H1 (cell line): ENCODE measurements around the gene MPC1. TPM values are rescaled to one million over a fixed set of nuclear protein-coding genes. Genes with fewer than 3 reads are reported as not detected.

Experiments used
- CTCF ChIA-PET: fragments of 300-600 bp; sonication (Branson Sonifier 250); formaldehyde crosslinking; loops from one replicate; lab custom pipeline; 2021; ENCODE audit not compliant: partially characterized antibody; lab: Charles Lee
- POLR2A ChIA-PET: fragments of 300-600 bp; sonication (Branson Sonifier 250); formaldehyde crosslinking; loops from one replicate; lab custom pipeline; 2021; ENCODE audit warnings: inconsistent platforms; ENCODE audit not compliant: partially characterized antibody; lab: Charles Lee
- DNase-seq, 2 experiments: peaks; one replicate each; pipeline versions ENCODE4 v3.0.0 to v3.0.0-alpha.2; 2010 to 2022; ENCODE audit warnings: low spot score in 2 of 2, low read depth in 1 of 2, mixed read lengths in 1 of 2
- FAIRE-seq: peaks from 2 replicates; lab custom pipeline; 2011; peaks lifted over from hg19 to GRCh38; lab: Jason Lieb, UNC
- H2AFZ ChIP-seq: 2 replicates; pipeline ENCODE4 v1.8.1; 2012; ENCODE audit warnings: low read length, inconsistent platforms
- H2AK5ac ChIP-seq: 2 replicates; pipeline ENCODE4 v1.6.1; 2013; ENCODE audit warnings: low read depth, low read length
- H2BK120ac ChIP-seq: replicated peaks from 2 replicates; pipeline ENCODE3; 2013; ENCODE audit warnings: low read depth, low read length, inconsistent platforms
- H2BK12ac ChIP-seq: 2 replicates; pipeline ENCODE4 v1.6.1; 2013; ENCODE audit warnings: low read depth, low read length
- H2BK15ac ChIP-seq: 2 replicates; pipeline ENCODE4 v1.6.1; 2013; ENCODE audit warnings: low read length
- H2BK20ac ChIP-seq: 2 replicates; pipeline ENCODE4 v1.6.1; 2013; ENCODE audit warnings: low read length
- H2BK5ac ChIP-seq: 2 replicates; pipeline ENCODE4 v1.6.1; 2013; ENCODE audit warnings: low read depth, low read length
- H3K14ac ChIP-seq: 2 replicates; pipeline ENCODE4 v1.6.1; 2013; ENCODE audit warnings: inconsistent platforms; ENCODE audit not compliant: insufficient read length
- H3K18ac ChIP-seq: 2 replicates; pipeline ENCODE4 v1.6.1; 2013; ENCODE audit warnings: low read length; ENCODE audit errors: extremely low read depth
- H3K23ac ChIP-seq: 2 replicates; pipeline ENCODE4 v1.6.1; 2013; ENCODE audit warnings: inconsistent platforms; ENCODE audit not compliant: insufficient read length
- H3K23me2 ChIP-seq: 2 replicates; pipeline ENCODE4 v1.6.1; 2013; ENCODE audit warnings: low read depth, low read length
- H3K27ac ChIP-seq: 2 replicates; pipeline ENCODE4 v1.6.1; 2011; ENCODE audit warnings: low read depth, low read length, inconsistent platforms
- H3K27me3 ChIP-seq, 4 experiments: replicated peaks in 1 of 4; 1 replicate in 1 of 4; 2 replicates in 3 of 4; pipeline versions ENCODE4 v1.6.1 to v1.8.1; 2011 to 2013; ENCODE audit warnings: low read length in 3 of 4, mild to moderate bottlenecking in 3 of 4, inconsistent platforms in 2 of 4, mixed read lengths in 2 of 4, moderate library complexity in 1 of 4; ENCODE audit not compliant: control insufficient read depth in 3 of 4, insufficient read depth in 3 of 4; ENCODE audit errors: extremely low read depth in 1 of 4
- H3K36me3 ChIP-seq, 4 experiments: 2 replicates each; pipeline versions ENCODE4 v1.6.1 to v1.8.1; 2011 to 2013; ENCODE audit warnings: mild to moderate bottlenecking in 4 of 4, low read length in 3 of 4, moderate library complexity in 2 of 4, control low read depth in 1 of 4, inconsistent platforms in 1 of 4; ENCODE audit not compliant: insufficient read depth in 4 of 4, control insufficient read depth in 2 of 4
- H3K4ac ChIP-seq: replicated peaks from 2 replicates; pipeline ENCODE3; 2013; ENCODE audit warnings: low read length, low read depth, mixed read lengths, inconsistent platforms; ENCODE audit not compliant: insufficient read length
- H3K4me1 ChIP-seq, 4 experiments: replicated peaks in 1 of 4; 1 replicate in 1 of 4; 2 replicates in 3 of 4; pipeline versions ENCODE4 v1.6.1 to v1.8.1; 2011 to 2013; ENCODE audit warnings: low read length in 3 of 4, inconsistent platforms in 2 of 4, mixed read lengths in 1 of 4; ENCODE audit not compliant: insufficient read depth in 4 of 4, control insufficient read depth in 3 of 4
- H3K4me2 ChIP-seq, 2 experiments: 2 replicates each; pipeline versions ENCODE4 v1.6.1 to v1.8.1; 2011 to 2013; ENCODE audit warnings: low read depth in 2 of 2, low read length in 2 of 2, control low read depth in 1 of 2, inconsistent platforms in 1 of 2, mild to moderate bottlenecking in 1 of 2; ENCODE audit not compliant: insufficient read depth in 1 of 2
- H3K4me3 ChIP-seq, 4 experiments: fragments of 200-600, 300-600 bp in 1 of 4; sonication (generic), shearing (Covaris generic), sonication (Bioruptor Twin) in 1 of 4; 2 replicates each; pipeline versions ENCODE4 v1.5.1 to v1.8.1; 2011 to 2016; ENCODE audit warnings: low read length in 4 of 4, low read depth in 3 of 4, control low read depth in 2 of 4, inconsistent platforms in 2 of 4, mild to moderate bottlenecking in 2 of 4, mixed read lengths in 1 of 4, moderate library complexity in 1 of 4; ENCODE audit not compliant: insufficient read depth in 2 of 4; ENCODE audit errors: extremely low read depth in 1 of 4
- H3K56ac ChIP-seq: replicated peaks from 2 replicates; pipeline ENCODE3; 2013; ENCODE audit warnings: low read depth, mild to moderate bottlenecking, mixed read lengths, low read length, inconsistent platforms; ENCODE audit not compliant: insufficient read length
- H3K79me1 ChIP-seq: 2 replicates; pipeline ENCODE4 v1.6.1; 2013; ENCODE audit warnings: low read depth, low read length, control low read depth
- H3K79me2 ChIP-seq, 2 experiments: 2 replicates each; pipeline versions ENCODE4 v1.6.1 to v1.8.1; 2012 to 2013; ENCODE audit warnings: low read length in 2 of 2, mild to moderate bottlenecking in 2 of 2, inconsistent platforms in 1 of 2; ENCODE audit not compliant: insufficient read depth in 2 of 2, control insufficient read depth in 1 of 2
- H3K9ac ChIP-seq, 4 experiments: replicated peaks in 1 of 4; 1 replicate in 1 of 4; 2 replicates in 3 of 4; pipeline versions ENCODE4 v1.6.1 to v1.8.1; 2011 to 2013; ENCODE audit warnings: low read depth in 3 of 4, low read length in 3 of 4, control low read depth in 2 of 4, mild to moderate bottlenecking in 2 of 4, moderate library complexity in 2 of 4, inconsistent platforms in 1 of 4; ENCODE audit errors: extremely low read depth in 1 of 4
- H3K9me3 ChIP-seq, 2 experiments: 2 replicates each; pipeline versions ENCODE4 v1.6.1 to v1.8.1; 2012 to 2013; ENCODE audit warnings: mild to moderate bottlenecking in 2 of 2, moderate library complexity in 2 of 2, control low read depth in 1 of 2, inconsistent platforms in 1 of 2, low read depth in 1 of 2, low read length in 1 of 2, mixed read lengths in 1 of 2; ENCODE audit not compliant: insufficient read depth in 2 of 2
- H4K20me1 ChIP-seq, 2 experiments: replicated peaks in 1 of 2; 2 replicates each; pipeline versions ENCODE3 to v1.8.1; 2011 to 2013; ENCODE audit warnings: inconsistent platforms in 2 of 2, low read length in 2 of 2, mild to moderate bottlenecking in 1 of 2; ENCODE audit not compliant: insufficient read depth in 2 of 2, control insufficient read depth in 1 of 2
- H4K5ac ChIP-seq: 2 replicates; pipeline ENCODE4 v1.6.1; 2013; ENCODE audit warnings: low read length, low read depth, mixed read lengths, inconsistent platforms; ENCODE audit not compliant: insufficient read length
- H4K8ac ChIP-seq: 2 replicates; pipeline ENCODE4 v1.8.0; 2013; ENCODE audit warnings: mild to moderate bottlenecking, moderate library complexity, low read length, inconsistent platforms; ENCODE audit not compliant: insufficient read depth; ENCODE audit errors: extremely low read depth
- H4K91ac ChIP-seq: replicated peaks from 2 replicates; pipeline ENCODE3; 2013; ENCODE audit warnings: low read length, mixed read lengths, inconsistent platforms; ENCODE audit not compliant: insufficient read length
- ATF2 ChIP-seq: IDR thresholded peaks from 2 replicates; pipeline ENCODE4 v1.6.1; 2012; ENCODE audit warnings: low read length, inconsistent platforms
- FOSL1 ChIP-seq: IDR thresholded peaks from 2 replicates; pipeline ENCODE4 v1.6.1; 2011; ENCODE audit warnings: mild to moderate bottlenecking, low read depth, low read length, moderate library complexity; ENCODE audit not compliant: insufficient read depth
- HDAC6 ChIP-seq: IDR thresholded peaks from one replicate; pipeline ENCODE4 v1.7.1; 2012; ENCODE audit warnings: low read depth, mild to moderate bottlenecking, inconsistent platforms, low read length, moderate library complexity
- JUND ChIP-seq: IDR thresholded peaks from 2 replicates; pipeline ENCODE4 v1.6.1; 2011; ENCODE audit warnings: mild to moderate bottlenecking, improper control_type of control experiment, low read length
- KDM4A ChIP-seq: IDR thresholded peaks from one replicate; pipeline ENCODE4 v1.7.1; 2012; ENCODE audit warnings: low read depth, mild to moderate bottlenecking, moderate library complexity, low read length, inconsistent platforms; ENCODE audit not compliant: severe bottlenecking
- NRF1 ChIP-seq: IDR thresholded peaks from 2 replicates; pipeline ENCODE4 v1.6.1; 2011; ENCODE audit warnings: mild to moderate bottlenecking, low read depth, low read length, improper control_type of control experiment
- RBBP5 ChIP-seq: IDR thresholded peaks from 2 replicates; pipeline ENCODE4 v1.7.1; 2012; ENCODE audit warnings: low read depth, mild to moderate bottlenecking, inconsistent platforms, low read length, moderate library complexity, borderline replicate concordance
- RNF2 ChIP-seq: fragments of 200-900, 300-1000 bp; sonication (generic); IDR thresholded peaks from 2 replicates; pipeline ENCODE4 v1.7.1; 2016; ENCODE audit warnings: borderline replicate concordance, low read depth, mild to moderate bottlenecking, antibody characterized with exemption, low read length; ENCODE audit not compliant: poor library complexity, severe bottlenecking; ENCODE audit errors: missing control alignments
- SIRT6 ChIP-seq: IDR thresholded peaks from one replicate; pipeline ENCODE4 v1.7.1; 2012; ENCODE audit warnings: low read length, inconsistent platforms
- SUZ12 ChIP-seq: fragments of 200-600 bp; sonication (generic); IDR thresholded peaks from 2 replicates; pipeline ENCODE4 v1.6.1; 2012; ENCODE audit warnings: mild to moderate bottlenecking, inconsistent platforms, low read length, moderate library complexity, mixed read lengths
- WGBS, 2 experiments: shearing (Covaris generic) in 1 of 2; methylation state at CpG; one replicate each; pipeline versions ENCODE4 v1.1.6 to v1.1.7; 2013 to 2015; ENCODE audit warnings: low lambda C conversion rate in 2 of 2, mixed read lengths in 2 of 2, inconsistent platforms in 1 of 2, low coverage in 1 of 2, missing lambda C conversion rate in 1 of 2; ENCODE audit not compliant: insufficient replicate concordance in 2 of 2, insufficient coverage in 1 of 2, insufficient read length in 1 of 2; ENCODE audit errors: extremely low coverage in 1 of 2, missing lambda C conversion rate in 1 of 2; 5-methylcytosine and 5-hydroxymethylcytosine counted together
- polyA plus RNA-seq, 7 experiments: library from polyadenylated mRNA; depleted of rRNA in 3 of 7; stranded (reverse) in 5 of 7; unstranded in 2 of 7; fragments of >200 nt in 5 of 7; fragments of 200-250 nt in 2 of 7; gene quantifications; 1 replicate in 5 of 7; 2 replicates in 1 of 7; 4 replicates in 1 of 7; pipeline versions ENCODE4 v1.2.1 to v1.2.3, GENCODE V29; 2011 to 2013; ENCODE audit warnings: missing spikeins in 2 of 7, mixed read lengths in 2 of 7
- total RNA-seq: library from RNA; stranded (reverse); fragmentation: NEBNext Ultra II Directional; extraction: Animal tissue kit (Norgen Biotek cat#: 25700); gene quantifications from 2 replicates; pipeline ENCODE4 v1.2.1, GENCODE V29; 2021

Gene MPC1
- total and polyA plus RNA-seq, 2 of the 8 experiments (the other 6 are each of a cell fraction or from before 2014, with no cell fraction given), result 10.2 to 12.6 TPM

GRCh38 chr6:166336847-166337246, 45.9 kb downstream of the MPC1 start:
- Histone ChIP-seq H3K4ac (no peak overlapping the region), H2BK120ac (no peak overlapping the region), H3K27me3 (no peaks in the 10 kb centered on the region), H2AK5ac (no peak overlapping the region), H4K8ac (no peak overlapping the region), H3K18ac (no peak overlapping the region), H2BK20ac (no peak overlapping the region), H2BK5ac (no peak overlapping the region), H4K5ac (no peak overlapping the region), H3K79me1 (peaks cover 31% of the 10 kb centered on the region), H3K4me1 (peaks cover 0 to 6% (median under 1%) of the 10 kb centered on the region in 4 experiments; a peak in 1 of 7 replicates), H3K27ac (no peak overlapping the region), H3K9ac (no peak overlapping the region), H2BK15ac (no peak overlapping the region), H3K23ac (no peak overlapping the region), H3K79me2 (peaks cover 34 to 100% of the 10 kb centered on the region in 2 experiments), H3K23me2 (peaks cover 1% of the 10 kb centered on the region), H3K4me2 (no peak overlapping the region), H3K4me3 (no peak overlapping the region), H3K9me3 (no peaks in the 10 kb centered on the region), H3K36me3 (peaks cover 3 to 25% (median 4%) of the 10 kb centered on the region in 4 experiments; a peak in 4 of 8 replicates), H2AFZ (no peak overlapping the region), H3K14ac (no peak overlapping the region), H4K91ac (no peak overlapping the region), H4K20me1 (peaks cover 22 to 36% of the 10 kb centered on the region in 2 experiments), H2BK12ac (no peak overlapping the region), H3K56ac (no peak overlapping the region)
- POLR2A ChIA-PET, result interaction anchor here (1.2 kb wide), 1 partner anchor 52 kb away, joined by 3 read pairs; no protein-coding TSS in a partner anchor
- 98% methylated on average over 3 of the region's 3 CpGs; no CpG with 5 or more reads in 1 of the 2 experiments for WGBS, 2 experiments
- FAIRE-seq (no peak), DNase-seq (no peak)
- CTCF ChIA-PET, result interaction anchor here (1.5 to 2.5 kb wide), 4 partner anchors 18 to 44 kb away, joined by 4 to 12 read pairs (median 8); partner anchors contain the start of gene PRR18
- TF ChIP-seq HDAC6, result no peak
- no peak for TF ChIP-seq SIRT6
- no peak for TF ChIP-seq RBBP5
- TF ChIP-seq KDM4A, result no peak
- no peak for TF ChIP-seq JUND
- no peak for TF ChIP-seq SUZ12
- TF ChIP-seq RNF2, result no peak
- TF ChIP-seq FOSL1, result no peak
- no peak for TF ChIP-seq NRF1
- TF ChIP-seq ATF2, result no peak
